IMR-90 (cell line): Measurements from ENCODE around the gene ITGA2. TPM values are rescaled to one million over a fixed set of nuclear protein-coding genes. Genes with fewer than 3 reads are reported as not detected.

Source experiments
- ATAC-seq: fragments of 200-7000 bp; cut with Tn5 transposase; 2 replicates; pipeline ENCODE4 v1.9.1; 2020; ENCODE audit warnings: low read depth, mild to moderate bottlenecking, moderate library complexity
- BruUV-seq: library from RNA; stranded (reverse); fragments of 400-500 nt; replicated peaks from 2 replicates; lab custom pipeline; 2021; lab: Mats Ljungman, UMichigan
- CTCF ChIA-PET: fragments of 300-600 bp; formaldehyde crosslinking; extraction: SDS; loops from one replicate; lab custom pipeline; 2021; ENCODE audit warnings: antibody characterized with exemption; lab: Yijun Ruan, JAX
- POLR2A ChIA-PET: fragments of 300-600 bp; sonication (Branson Sonifier 250); formaldehyde crosslinking; loops from one replicate; lab custom pipeline; 2022; ENCODE audit warnings: antibody characterized with exemption; ENCODE audit not compliant: unreplicated experiment; lab: Charles Lee
- DNase-seq: peaks from one replicate; pipeline ENCODE4 v3.0.0; 2013
- H2AFZ ChIP-seq: replicated peaks from 2 replicates; pipeline ENCODE3; 2013; ENCODE audit warnings: low read length, mild to moderate bottlenecking; ENCODE audit not compliant: poor library complexity
- H2AK5ac ChIP-seq: 2 replicates; pipeline ENCODE4 v1.6.1; 2013; ENCODE audit warnings: low read depth, low read length, inconsistent platforms
- H2AK9ac ChIP-seq: replicated peaks from 2 replicates; pipeline ENCODE3; 2013; ENCODE audit warnings: mild to moderate bottlenecking, low read depth, low read length, moderate library complexity; ENCODE audit not compliant: poor library complexity
- H2BK120ac ChIP-seq: 2 replicates; pipeline ENCODE4 v1.6.1; 2013; ENCODE audit warnings: low read depth, low read length, inconsistent platforms
- H2BK15ac ChIP-seq: 3 replicates; pipeline ENCODE4 v1.6.1; 2013; ENCODE audit warnings: low read depth, low read length, inconsistent platforms
- H2BK20ac ChIP-seq: 2 replicates; pipeline ENCODE4 v1.6.1; 2013; ENCODE audit warnings: low read depth, mild to moderate bottlenecking, inconsistent platforms, low read length, moderate library complexity
- H2BK5ac ChIP-seq: 2 replicates; pipeline ENCODE4 v1.6.1; 2013; ENCODE audit warnings: mild to moderate bottlenecking, low read depth, low read length, inconsistent platforms; ENCODE audit not compliant: poor library complexity, severe bottlenecking
- H3K14ac ChIP-seq: replicated peaks from 2 replicates; pipeline ENCODE4 v1.6.1; 2013; ENCODE audit warnings: low read depth, low read length, inconsistent platforms
- H3K18ac ChIP-seq: 2 replicates; pipeline ENCODE4 v1.6.1; 2013; ENCODE audit warnings: low read depth, low read length, control low read depth
- H3K23ac ChIP-seq: 2 replicates; pipeline ENCODE4 v1.6.1; 2013; ENCODE audit warnings: low read depth, low read length, inconsistent platforms
- H3K27ac ChIP-seq: 2 replicates; pipeline ENCODE4 v1.5.1; 2013; ENCODE audit warnings: mild to moderate bottlenecking, control low read depth, low read length; ENCODE audit not compliant: insufficient read depth
- H3K27me3 ChIP-seq: 2 replicates; pipeline ENCODE4 v1.6.1; 2013; ENCODE audit warnings: low read length; ENCODE audit not compliant: control insufficient read depth, insufficient read depth
- H3K36me3 ChIP-seq: 2 replicates; pipeline ENCODE4 v1.6.1; 2013; ENCODE audit warnings: low read length, mixed read lengths; ENCODE audit not compliant: control insufficient read depth, insufficient read depth
- H3K4ac ChIP-seq: 2 replicates; pipeline ENCODE4 v1.6.1; 2013; ENCODE audit warnings: low read depth, low read length, inconsistent platforms
- H3K4me1 ChIP-seq: 2 replicates; pipeline ENCODE4 v1.6.1; 2013; ENCODE audit warnings: low read length, mixed read lengths; ENCODE audit not compliant: control insufficient read depth, insufficient read depth
- H3K4me2 ChIP-seq: 2 replicates; pipeline ENCODE4 v1.6.1; 2013; ENCODE audit warnings: low read depth, mild to moderate bottlenecking, control low read depth, low read length, moderate library complexity
- H3K4me3 ChIP-seq: 2 replicates; pipeline ENCODE4 v1.5.1; 2013; ENCODE audit warnings: low read depth, mild to moderate bottlenecking, control low read depth, low read length, moderate library complexity; ENCODE audit not compliant: insufficient read depth
- H3K56ac ChIP-seq: 2 replicates; pipeline ENCODE4 v1.6.1; 2013; ENCODE audit warnings: low read length, inconsistent platforms; ENCODE audit not compliant: insufficient read depth; ENCODE audit errors: extremely low read depth
- H3K79me1 ChIP-seq, 2 experiments: 2 replicates each; pipeline ENCODE4 v1.6.1; 2013; ENCODE audit warnings: low read length in 2 of 2, inconsistent platforms in 1 of 2, low read depth in 1 of 2
- H3K9ac ChIP-seq: 2 replicates; pipeline ENCODE4 v1.6.1; 2013; ENCODE audit warnings: low read depth, low read length, control low read depth
- H3K9me1 ChIP-seq: 2 replicates; pipeline ENCODE4 v1.6.1; 2013; ENCODE audit warnings: low read length, inconsistent platforms; ENCODE audit not compliant: insufficient read depth
- H3K9me3 ChIP-seq: 2 replicates; pipeline ENCODE4 v1.6.1; 2013; ENCODE audit warnings: low read length; ENCODE audit not compliant: control insufficient read depth, insufficient read depth
- H4K20me1 ChIP-seq: 2 replicates; pipeline ENCODE4 v1.6.1; 2013; ENCODE audit warnings: low read length, inconsistent platforms; ENCODE audit not compliant: insufficient read depth
- H4K5ac ChIP-seq: 2 replicates; pipeline ENCODE4 v1.6.1; 2013; ENCODE audit warnings: mild to moderate bottlenecking, low read depth, low read length, control low read depth
- H4K8ac ChIP-seq, 2 experiments: 2 replicates each; pipeline ENCODE4 v1.6.1; 2013; ENCODE audit warnings: low read depth in 2 of 2, low read length in 2 of 2, control low read depth in 1 of 2, inconsistent platforms in 1 of 2
- H4K91ac ChIP-seq: 2 replicates; pipeline ENCODE4 v1.6.1; 2013; ENCODE audit warnings: low read depth, low read length, inconsistent platforms; ENCODE audit not compliant: insufficient read depth
- BHLHE40 ChIP-seq: fragments of 150-350 bp; IDR thresholded peaks from 2 replicates; pipeline ENCODE4 v1.6.1; 2016; ENCODE audit warnings: mild to moderate bottlenecking, low read depth, low read length
- FOS ChIP-seq: fragments of 150-350 bp; IDR thresholded peaks from 2 replicates; pipeline ENCODE4 v1.6.1; 2016; ENCODE audit warnings: low read depth, low read length
- MXI1 ChIP-seq: IDR thresholded peaks from 2 replicates; pipeline ENCODE4 v1.6.1; 2012; ENCODE audit warnings: low read depth, mild to moderate bottlenecking, low read length, moderate library complexity, borderline replicate concordance
- WGBS, 2 experiments: methylation state at CpG; one replicate each; pipeline versions ENCODE4 v1.1.5 to v1.1.7; 2013; ENCODE audit warnings: missing lambda C conversion rate in 2 of 2; ENCODE audit not compliant: insufficient read length in 1 of 2; ENCODE audit errors: extremely low coverage in 2 of 2; 5-methylcytosine and 5-hydroxymethylcytosine counted together
- dilution Hi-C: fragments of 300-500 bp; cut with HindIII; formaldehyde crosslinking; loops from one replicate; pipeline ENCODE4 v1.14.3; 2018; ENCODE audit warnings: low sequenced_read_pairs; ENCODE audit not compliant: unreplicated experiment
- in situ Hi-C: fragments of 300-500 bp; cut with MboI; formaldehyde crosslinking; loops from 3 replicates; pipeline ENCODE4 v1.14.3; 2019; ENCODE audit warnings: low sequenced_read_pairs, inconsistent platforms, mixed read lengths
- intact Hi-C: fragments of 100-400 bp; cut with micrococcal nuclease; formaldehyde crosslinking; loops from 2 replicates; pipeline ENCODE4 v1.10.0; 2022
- polyA plus RNA-seq, 3 experiments: library from polyadenylated mRNA; depleted of rRNA; stranded (reverse); fragments of >200 nt; gene quantifications; 2 replicates each; pipeline ENCODE4 v1.2.3, GENCODE V29; 2012; ENCODE audit warnings: low replicate concordance in 1 of 3
- total RNA-seq: library from RNA; depleted of rRNA; stranded (reverse); fragments of >200 nt; gene quantifications from 2 replicates; pipeline ENCODE4 v1.2.3, GENCODE V29; 2012

The ITGA2 gene
- total and polyA plus RNA-seq, 2 of the 4 experiments (the other 2 are of a cell fraction): 23.3 to 93.4 TPM

GRCh38 chr5:53008751-53009150 lies 19.6 kb downstream of the ITGA2 start:
- Histone ChIP-seq H3K36me3 (no peaks in the 10 kb centered on the region; the same call in 1 of the 2 replicates), H4K20me1 (no peaks in the 10 kb centered on the region), H3K14ac (peak overlapping the region; percentile 76; the same call in 1 of the 2 replicates), H4K8ac (peak overlapping the region in 1 of 2 experiments; percentile 39; a peak in 1 of 4 replicates), H3K27ac (peak overlapping the region; percentile 11), H2BK120ac (peak overlapping the region; percentile 50; the same call in 1 of the 2 replicates), H3K4me2 (no peak overlapping the region), H2AK5ac (peak overlapping the region; percentile 83; the same call in 1 of the 2 replicates), H2BK5ac (peak overlapping the region; percentile 41), H2AFZ (no peak overlapping the region), H3K9ac (no peak overlapping the region), H2BK15ac (peak overlapping the region; percentile 10; the same call in 1 of the 3 replicates), H3K79me1 (peaks cover 12 to 60% of the 10 kb centered on the region in 2 experiments; a peak in 3 of 4 replicates), H4K5ac (no peak overlapping the region), H3K27me3 (no peaks in the 10 kb centered on the region), H3K4ac (peak overlapping the region; percentile 12; the same call in 1 of the 2 replicates), H3K56ac (no peak overlapping the region), H3K4me3 (no peak overlapping the region), H2BK20ac (0 out of 2 replicates have a peak overlapping the region, but pooled peaks have one; percentile 35), H3K23ac (no peak overlapping the region), H2AK9ac (no peak overlapping the region), H3K18ac (peak overlapping the region; percentile 12), H3K9me3 (no peaks in the 10 kb centered on the region), H4K91ac (no peak overlapping the region), H3K4me1 (peaks cover 28% of the 10 kb centered on the region), H3K9me1 (peaks cover 14% of the 10 kb centered on the region; the same call in 1 of the 2 replicates)
- DNase-seq: peak; percentile 84
- TF ChIP-seq MXI1: no peak
- TF ChIP-seq BHLHE40: peak; percentile 68; the same call in 1 of the 2 replicates
- peak; percentile 68 for TF ChIP-seq FOS
- dilution Hi-C loops (no loop called here), intact Hi-C loops (no loop called here), in situ Hi-C loops (no loop called here)
- ATAC-seq: peak; percentile 21
- BruUV-seq: no TSS peak
- no CpG with 5 or more reads among the region's 1 CpG for WGBS, 2 experiments
- ChIA-PET CTCF (no interaction called here), POLR2A (no interaction called here)
